ENCODE measurements around the gene DGCR6L.
"Not testable (repeated sequence)": the region's sequence is repeated elsewhere in the genome, so short reads cannot be mapped to it uniquely, and the experiment has no call there.

GRCh38 chr22:20355939-20356636 lies 36.2 kb upstream of the DGCR6L start:
- TF ChIP-seq, protein P1, sequence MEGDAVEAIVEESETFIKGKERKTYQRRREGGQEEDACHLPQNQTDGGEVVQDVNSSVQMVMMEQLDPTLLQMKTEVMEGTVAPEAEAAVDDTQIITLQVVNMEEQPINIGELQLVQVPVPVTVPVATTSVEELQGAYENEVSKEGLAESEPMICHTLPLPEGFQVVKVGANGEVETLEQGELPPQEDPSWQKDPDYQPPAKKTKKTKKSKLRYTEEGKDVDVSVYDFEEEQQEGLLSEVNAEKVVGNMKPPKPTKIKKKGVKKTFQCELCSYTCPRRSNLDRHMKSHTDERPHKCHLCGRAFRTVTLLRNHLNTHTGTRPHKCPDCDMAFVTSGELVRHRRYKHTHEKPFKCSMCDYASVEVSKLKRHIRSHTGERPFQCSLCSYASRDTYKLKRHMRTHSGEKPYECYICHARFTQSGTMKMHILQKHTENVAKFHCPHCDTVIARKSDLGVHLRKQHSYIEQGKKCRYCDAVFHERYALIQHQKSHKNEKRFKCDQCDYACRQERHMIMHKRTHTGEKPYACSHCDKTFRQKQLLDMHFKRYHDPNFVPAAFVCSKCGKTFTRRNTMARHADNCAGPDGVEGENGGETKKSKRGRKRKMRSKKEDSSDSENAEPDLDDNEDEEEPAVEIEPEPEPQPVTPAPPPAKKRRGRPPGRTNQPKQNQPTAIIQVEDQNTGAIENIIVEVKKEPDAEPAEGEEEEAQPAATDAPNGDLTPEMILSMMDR (conservative IDR thresholded peaks at IDR 0.05; ENCODE audit: low read depth, low read length) = not testable (repeated sequence)
- not testable (repeated sequence) for TF ChIP-seq EZH2 (IDR thresholded peaks at IDR 0.05; ENCODE audit: borderline replicate concordance, low read depth, low read length, poor library complexity, severe bottlenecking)

Measured in A673 (cell line).